HG02763 (cell line): ENCODE data around the gene DRAXIN.

Source experiments
- ATAC-seq: cut with Tn5 transposase; IDR thresholded peaks from one replicate; pipeline ENCODE4 v1.9.1; 2021; ENCODE audit warnings: mild to moderate bottlenecking, moderate library complexity; ENCODE audit not compliant: unreplicated experiment

Gene DRAXIN

DNA sequence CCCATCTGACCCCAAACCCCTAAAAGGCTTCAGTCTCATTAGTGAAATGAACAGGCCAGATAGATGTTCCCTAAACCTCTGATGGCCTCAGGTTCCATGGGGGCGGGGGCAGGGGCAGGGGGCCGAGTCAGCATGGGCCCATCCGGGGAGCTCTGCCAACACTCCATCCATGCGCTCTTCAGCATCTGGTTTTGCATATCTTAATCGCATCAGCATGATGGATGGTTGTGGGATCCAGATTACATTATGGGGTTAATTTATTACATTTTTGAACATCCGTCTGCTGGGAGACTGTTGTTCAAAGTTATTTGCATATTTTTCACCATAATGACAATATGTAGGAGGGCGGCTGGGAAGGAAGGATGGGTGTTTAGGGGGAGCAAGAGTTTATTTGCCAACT is 7.4 kb upstream of the DRAXIN start:
- no peak for ATAC-seq

DNA sequence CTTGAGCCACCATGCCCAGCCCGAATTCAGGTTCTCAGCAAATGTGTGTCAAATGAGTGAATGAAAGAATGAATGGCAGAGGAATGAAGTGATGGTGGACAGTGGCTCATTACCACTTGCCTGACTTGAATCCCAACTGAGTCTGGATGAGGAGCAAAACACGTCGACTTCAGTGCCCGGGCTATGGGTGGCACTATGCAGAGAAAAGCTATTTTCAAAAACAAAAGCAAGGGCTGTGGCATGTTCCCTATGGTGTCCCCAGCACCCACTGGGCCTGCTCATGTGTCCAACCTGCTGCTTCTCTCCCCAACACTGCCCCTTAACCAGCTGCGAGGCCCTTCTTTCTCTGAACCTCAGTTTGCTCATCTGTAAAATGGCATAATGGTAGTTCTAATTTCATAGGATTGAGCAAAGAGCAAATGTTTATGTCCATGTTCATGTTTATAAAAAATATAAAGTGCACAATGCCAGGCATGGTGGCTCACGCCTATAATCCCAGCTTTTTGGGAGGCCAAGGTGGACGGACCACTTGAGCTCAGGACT is 6.2 kb upstream of the DRAXIN start:
- no peak for ATAC-seq

DNA sequence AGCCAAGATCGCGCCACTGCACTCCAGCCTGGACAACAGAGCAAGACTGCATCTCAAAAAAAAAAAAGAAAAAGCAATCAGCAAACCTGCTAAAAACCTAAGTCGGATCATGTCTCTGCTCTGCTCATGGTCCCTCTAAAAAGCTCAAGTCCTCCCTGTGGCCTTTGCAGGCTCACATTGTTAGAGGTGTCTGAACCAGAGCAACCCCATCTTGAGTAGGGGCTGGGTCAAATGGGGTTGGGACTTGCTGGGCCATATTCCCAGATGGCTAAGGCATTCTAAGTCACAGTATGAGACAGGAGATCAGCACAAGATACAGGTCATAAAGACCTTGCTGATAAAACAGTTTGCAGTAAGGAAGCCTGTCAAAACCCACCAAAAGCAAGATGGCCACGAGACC is 3.0 kb upstream of the DRAXIN start:
- no peak for ATAC-seq

DNA sequence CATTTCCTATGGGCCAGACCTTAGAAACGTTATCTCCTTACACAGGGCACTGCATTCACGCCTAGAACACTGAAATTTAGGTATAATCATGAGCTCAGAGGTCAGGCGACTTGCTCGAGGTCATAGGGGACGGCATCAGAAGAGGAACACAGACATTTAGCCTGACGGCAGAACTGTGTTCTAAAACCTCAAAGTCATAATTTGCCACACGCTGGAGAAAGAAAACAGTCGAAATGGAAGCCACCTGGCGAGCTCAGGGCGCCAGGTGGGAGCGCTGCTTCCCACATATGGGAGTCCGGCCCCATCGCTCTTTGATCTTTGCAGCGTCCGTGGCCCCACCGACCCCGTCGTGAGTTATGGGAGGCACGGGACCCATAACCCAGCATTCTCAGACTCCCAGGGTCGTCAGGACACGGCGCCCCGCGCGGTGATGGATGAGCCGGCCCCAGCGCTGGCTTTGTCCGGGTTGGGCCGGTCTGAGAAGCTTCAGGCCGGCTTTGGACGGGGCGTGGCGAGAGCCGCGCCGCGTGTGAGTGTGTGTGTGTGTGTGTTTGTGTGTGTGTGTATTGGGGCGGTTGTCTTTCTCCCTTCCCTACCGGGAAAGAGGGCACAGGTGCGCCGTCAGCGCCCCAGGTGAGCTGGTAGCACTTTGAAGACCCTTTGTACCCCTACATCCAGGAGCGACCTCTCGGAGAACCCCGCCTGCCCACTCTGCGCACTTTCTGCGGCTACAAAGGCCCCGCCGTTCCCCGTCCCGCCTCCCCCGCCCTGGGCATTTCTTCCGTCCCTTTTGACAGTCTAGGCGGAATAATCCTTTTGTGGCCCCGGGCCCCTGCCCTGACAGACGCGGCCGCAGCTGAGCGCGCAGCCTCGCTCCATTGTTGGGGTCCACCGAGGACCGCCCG is 861 bp upstream of the DRAXIN start:
- ATAC-seq: no peak

GRCh38 chr1:11691928-11692711 is 610 bp downstream of the DRAXIN start:
- ATAC-seq: no peak

- no peak for ATAC-seq
These were observed 1.6 kb downstream of the DRAXIN start for GRCh38 chr1:11693024-11693590.

DNA sequence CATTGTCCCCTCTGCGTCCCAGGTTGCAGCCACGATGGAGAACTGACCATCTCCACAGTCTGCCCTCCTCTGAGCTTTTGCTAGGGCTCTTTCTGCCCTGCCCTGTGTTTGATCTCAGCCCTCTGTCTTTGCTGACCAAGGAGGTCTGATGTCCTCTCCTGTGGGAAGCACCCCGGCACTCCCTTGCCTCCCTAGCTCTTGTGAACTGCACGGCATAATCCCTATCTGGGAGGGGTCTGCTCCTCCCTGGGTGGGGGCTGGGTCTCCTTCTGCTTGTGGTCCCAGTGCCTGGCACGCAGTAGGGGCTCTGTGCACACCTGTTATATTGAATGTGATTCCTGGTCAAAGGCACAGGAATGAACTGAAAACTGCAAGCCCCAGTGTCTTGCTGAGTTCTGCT is 2.4 kb downstream of the DRAXIN start:
- ATAC-seq: no peak

DNA sequence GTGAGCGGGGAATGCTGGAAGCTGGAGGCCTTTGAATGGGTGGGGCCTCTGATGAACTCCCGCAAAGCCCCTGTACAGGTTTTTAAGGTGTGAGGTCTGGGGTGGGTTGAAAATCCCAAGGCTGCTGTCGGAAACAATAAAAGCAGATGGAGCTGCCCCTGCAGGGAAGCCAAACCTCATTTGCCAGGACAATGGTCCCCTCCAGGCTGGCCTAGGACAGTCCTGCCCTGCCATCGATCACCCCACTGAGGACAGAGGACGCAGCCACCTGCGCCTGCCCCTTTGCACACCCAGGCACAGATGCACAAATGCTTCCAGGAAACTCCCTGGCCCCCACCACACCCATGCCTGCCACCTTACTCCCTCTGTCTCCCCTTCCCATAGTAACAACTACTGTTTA is 4.4 kb downstream of the DRAXIN start:
- ATAC-seq: no peak

GRCh38 chr1:11697188-11697892 is 5.8 kb downstream of the DRAXIN start:
- ATAC-seq: no peak

DNA sequence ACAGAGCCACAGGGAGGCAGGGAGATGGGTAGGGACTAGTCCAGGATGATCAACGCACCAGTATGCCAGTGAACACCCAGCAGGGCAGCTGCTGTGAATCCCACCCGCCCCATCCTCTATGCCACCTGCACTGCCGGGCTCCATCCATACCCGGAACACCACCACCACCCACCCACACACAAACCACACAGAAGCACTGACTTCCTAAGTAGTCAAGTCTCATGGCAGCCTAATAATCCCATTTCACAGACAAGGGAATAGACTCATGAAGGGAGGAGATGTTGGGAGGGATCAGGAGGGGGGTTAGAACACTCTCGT is 6.3 kb downstream of the DRAXIN start:
- ATAC-seq: no peak

- ATAC-seq: no peak
These were observed 9.3 kb downstream of the DRAXIN start for GRCh38 chr1:11700601-11701467.

DNA sequence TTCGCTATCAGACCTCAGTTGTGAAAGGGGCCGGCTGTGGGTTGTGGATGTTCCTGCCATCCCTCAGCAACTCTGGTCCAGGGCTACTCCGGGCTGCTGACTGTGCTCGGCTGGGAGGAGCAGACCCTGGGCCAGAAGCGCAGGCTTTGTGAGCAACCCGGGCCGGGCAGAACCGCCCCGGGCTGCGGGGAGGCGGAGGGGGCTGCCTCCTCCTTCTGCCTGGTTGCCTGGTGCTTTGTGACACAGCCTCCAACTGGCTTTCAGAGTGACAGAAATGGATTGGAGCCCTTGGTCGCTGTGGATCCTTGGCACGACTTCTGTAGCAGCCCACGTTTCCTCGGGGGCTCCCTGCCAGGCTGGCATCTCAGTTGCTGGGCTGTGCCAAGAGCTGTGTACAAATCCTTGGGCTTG is 10.0 kb downstream of the DRAXIN start:
- ATAC-seq: no peak

GRCh38 chr1:11701981-11702803 is 10.7 kb downstream of the DRAXIN start:
- ATAC-seq: no peak

DNA sequence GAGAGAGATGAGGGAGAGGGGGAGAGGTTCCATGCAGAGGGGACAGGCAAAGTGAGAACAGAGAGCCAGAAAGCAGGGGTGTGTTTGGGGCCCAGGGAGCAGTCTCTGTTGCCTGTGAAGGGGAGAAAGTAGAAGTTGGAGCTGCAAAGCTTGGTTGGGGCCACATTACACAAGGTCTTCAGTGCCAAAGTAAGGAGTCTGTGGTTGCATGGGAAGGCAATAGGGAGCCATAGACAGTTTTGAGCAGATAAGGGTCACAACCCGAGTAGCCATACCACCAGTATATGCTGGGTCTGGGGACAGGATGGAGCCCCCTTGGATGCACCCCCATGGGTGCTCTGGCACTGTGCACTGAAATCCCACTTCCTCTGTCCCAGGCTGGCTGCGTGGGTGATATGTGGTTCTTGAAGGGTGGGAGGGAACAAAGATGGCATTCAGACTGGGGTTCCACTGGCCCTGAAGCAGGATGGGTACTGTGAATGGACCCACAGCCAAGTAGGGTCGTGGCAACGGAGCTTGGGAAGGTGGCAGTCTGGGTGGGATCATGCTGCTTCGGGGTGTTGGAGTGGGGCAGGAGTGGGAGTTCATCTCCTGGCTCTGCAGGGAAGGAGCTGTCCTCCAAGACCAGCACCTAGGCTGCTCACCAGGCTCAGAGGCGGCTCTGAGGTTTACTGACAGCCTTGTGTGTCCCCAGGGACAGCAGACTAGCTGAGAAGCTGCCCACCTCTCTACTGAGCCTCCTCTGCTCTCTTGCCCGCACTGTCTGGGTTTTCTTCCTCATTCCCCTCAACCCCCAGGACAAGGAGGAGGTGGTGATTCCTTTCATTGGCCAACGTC is 12.1 kb downstream of the DRAXIN start:
- ATAC-seq: no peak

DNA sequence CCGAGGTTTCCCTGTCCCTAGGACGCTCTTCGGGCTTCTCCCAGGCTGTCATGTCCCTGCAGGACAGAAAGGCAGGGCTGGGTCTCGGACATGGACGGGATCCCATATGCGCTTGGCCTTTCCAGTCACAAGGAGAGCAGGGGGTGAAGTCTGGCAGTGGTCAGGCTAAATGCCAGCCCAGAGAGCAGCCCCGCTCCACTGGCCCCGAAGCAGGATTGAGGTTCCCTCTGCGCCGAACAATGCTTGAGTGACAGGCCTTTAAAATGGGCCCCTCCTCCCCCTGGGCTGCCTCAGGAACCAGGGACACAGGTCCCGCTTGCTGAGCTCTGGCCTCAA is 12.7 kb downstream of the DRAXIN start:
- ATAC-seq: no peak

GRCh38 chr1:11704691-11705475 is 13.4 kb downstream of the DRAXIN start:
- ATAC-seq: no peak

GRCh38 chr1:11705596-11705995 is 14.1 kb downstream of the DRAXIN start:
- no peak for ATAC-seq

GRCh38 chr1:11706292-11706691 is 14.8 kb downstream of the DRAXIN start:
- no peak for ATAC-seq
